K562 (cell line): Measurements from ENCODE around the gene ZMYM4. TPM values are rescaled to one million over a fixed set of nuclear protein-coding genes. Genes with fewer than 3 reads are reported as not detected.

Source experiments
- BDP1 ChIP-seq: IDR thresholded peaks from 3 replicates; pipeline ENCODE4 v1.6.1; 2011; ENCODE audit not compliant: insufficient read length, insufficient read depth
- BMI1 ChIP-seq: fragments of 150-350 bp; IDR thresholded peaks from 2 replicates; pipeline ENCODE4 v1.6.1; 2014; ENCODE audit warnings: low read length
- ESRRB ChIP-seq: fragments of 250-450 bp; sonication (Bioruptor Pico); IDR thresholded peaks from 2 replicates; pipeline ENCODE4 v1.5.0; 2020; ENCODE audit warnings: mild to moderate bottlenecking, moderate library complexity, borderline replicate concordance
- HMG20A ChIP-seq: fragments of 450-650 bp; formaldehyde crosslinking; conservative IDR thresholded peaks from 2 replicates; pipeline ENCODE4 v1.4.0; 2020; ENCODE audit warnings: mild to moderate bottlenecking, mixed read lengths
- IFI16 ChIP-seq: fragments of 250-450 bp; sonication (Bioruptor Pico); IDR thresholded peaks from 2 replicates; pipeline ENCODE4 v2.1.2; 2022; ENCODE audit warnings: mild to moderate bottlenecking, inconsistent platforms
- KAT8 ChIP-seq: fragments of 450-650 bp; IDR thresholded peaks from 2 replicates; pipeline ENCODE4 v1.6.1; 2016; ENCODE audit warnings: low read depth, mild to moderate bottlenecking
- KDM1A ChIP-seq, 2 experiments: fragments of 450-650 bp; IDR thresholded peaks; 2 replicates each; pipeline ENCODE4 v1.6.1; 2016; ENCODE audit warnings: mild to moderate bottlenecking in 2 of 2
- KLF1 ChIP-seq: fragments of 450-650 bp; IDR thresholded peaks from 2 replicates; pipeline ENCODE4 v1.6.1; 2016; ENCODE audit warnings: missing genetic modification characterization, missing compliant biosample characterization
- NBN ChIP-seq: fragments of 450-650 bp; IDR thresholded peaks from 2 replicates; pipeline ENCODE4 v1.6.1; 2016; ENCODE audit warnings: low read depth, mild to moderate bottlenecking
- RFX7 ChIP-seq: fragments of 250-450 bp; sonication (Bioruptor Pico); IDR thresholded peaks from 2 replicates; pipeline ENCODE4 v1.5.1; 2021; ENCODE audit warnings: mild to moderate bottlenecking
- SETDB1 ChIP-seq: IDR thresholded peaks from one replicate; pipeline ENCODE4 v1.6.1; 2012; ENCODE audit warnings: low read length, control low read depth, inconsistent platforms
- TAL1 ChIP-seq: fragments of 450-650 bp; IDR thresholded peaks from 2 replicates; pipeline ENCODE4 v1.6.1; 2016; ENCODE audit warnings: mild to moderate bottlenecking
- ZBED1 ChIP-seq: IDR thresholded peaks from 2 replicates; pipeline ENCODE4 v1.6.1; 2014
- ZNF239 ChIP-seq: fragments of 250-450 bp; sonication (Bioruptor Pico); IDR thresholded peaks from 2 replicates; pipeline ENCODE4 v1.4.0; 2020; ENCODE audit warnings: mild to moderate bottlenecking
- ZNF778 ChIP-seq: fragments of 450-650 bp; formaldehyde crosslinking; IDR thresholded peaks from 2 replicates; pipeline ENCODE4 v1.4.0; 2020; ENCODE audit warnings: mild to moderate bottlenecking, moderate library complexity
- polyA plus RNA-seq, 8 experiments: library from polyadenylated mRNA; depleted of rRNA in 4 of 8; stranded (reverse) in 5 of 8; unstranded in 3 of 8; fragments of >200 nt; fragmentation: Nextera tagmentation in 2 of 8; fragmentation: Illumina TruSeq in 1 of 8; extraction: Ambion mirVana in 2 of 8; extraction: Trizol in 1 of 8; gene quantifications; 2 replicates each; pipeline versions ENCODE4 v1.2.1 to v1.2.3, GENCODE V29; 2011 to 2014; ENCODE audit warnings: inconsistent platforms in 1 of 8, missing spikeins in 1 of 8
- total RNA-seq, 7 experiments: library from RNA; depleted of rRNA in 6 of 7; stranded (reverse); fragments of >200 nt in 6 of 7; fragmentation: Illumina TruSeq in 2 of 7; extraction: Trizol in 2 of 7; gene quantifications; 2 replicates each; pipeline versions ENCODE4 v1.2.1 to v1.2.3, GENCODE V29; 2011 to 2021; ENCODE audit warnings: low replicate concordance in 1 of 7
- TF ChIP-seq, protein P1 (sequence below): sonication (generic); IDR thresholded peaks from 2 replicates; pipeline ENCODE4 v1.6.1; 2016
- TF ChIP-seq, protein P2 (sequence below), 2 experiments: fragments of 450-650 bp in 1 of 2; sonication (generic) in 1 of 2; formaldehyde crosslinking; conservative IDR thresholded peaks; 2 replicates each; pipeline versions ENCODE4 v1.4.0 to v1.8.1; 2020 to 2022; ENCODE audit warnings: mild to moderate bottlenecking in 1 of 2, missing genetic modification reagents in 1 of 2
- TF ChIP-seq, protein P3 (sequence below): fragments of 250-450 bp; sonication (Bioruptor Pico); IDR thresholded peaks from 2 replicates; pipeline ENCODE4 v1.4.0; 2020
- TF ChIP-seq, protein P4 (sequence below): sonication (generic); formaldehyde crosslinking; IDR thresholded peaks from 2 replicates; pipeline ENCODE4 v1.5.0; 2020; ENCODE audit warnings: missing genetic modification reagents
- TF ChIP-seq, protein P5 (sequence below): fragments of 250-450 bp; sonication (Bioruptor Pico); IDR thresholded peaks from 2 replicates; pipeline ENCODE4 v1.8.0; 2021; ENCODE audit warnings: borderline replicate concordance, mild to moderate bottlenecking, moderate library complexity; ENCODE audit not compliant: poor library complexity, severe bottlenecking
- TF ChIP-seq, protein P6 (sequence below): IDR thresholded peaks from 3 replicates; pipeline ENCODE4 v1.6.1; 2011; ENCODE audit warnings: borderline replicate concordance, mild to moderate bottlenecking, moderate library complexity; ENCODE audit not compliant: insufficient read length; ENCODE audit errors: extremely low read depth

ZMYM4 gene
- total and polyA plus RNA-seq, 9 of the 15 experiments (the other 6 are each of a cell fraction or from before 2014, with no cell fraction given), result 15.2 to 77.2 (median 63.3) TPM

DNA sequence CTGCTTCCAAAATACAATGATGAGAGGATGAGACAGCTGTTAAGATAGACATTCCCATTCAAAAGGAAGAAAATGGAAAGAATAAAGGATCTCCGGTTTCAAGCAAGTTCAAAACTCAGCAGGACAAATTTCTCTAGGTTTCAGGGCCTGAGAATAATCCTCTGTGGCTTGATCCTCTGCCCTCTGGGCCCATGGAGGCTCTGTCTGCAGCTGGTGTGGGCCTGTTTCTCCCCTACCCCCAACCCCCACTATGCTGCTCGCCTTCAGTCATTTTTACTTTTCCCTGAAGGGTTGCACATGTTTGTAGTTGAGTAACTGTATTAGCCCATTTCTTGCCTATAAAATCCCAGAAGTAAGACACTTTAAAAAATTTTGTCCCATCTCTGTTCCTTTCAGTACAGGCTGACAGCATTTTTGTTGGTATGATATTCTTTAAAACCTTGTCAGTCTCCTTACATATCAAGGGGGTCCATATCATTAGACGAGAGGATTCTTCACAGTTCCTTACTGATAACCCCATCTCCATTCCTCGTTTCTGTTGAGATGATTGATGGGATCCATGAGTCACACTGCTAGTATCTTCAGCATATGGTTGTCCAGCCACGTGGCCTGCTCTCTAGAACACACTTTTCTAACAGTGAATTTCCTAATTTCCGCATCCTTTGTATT is 10.5 kb downstream of the ZMYM4 start (continued):
- TF ChIP-seq, protein P1, sequence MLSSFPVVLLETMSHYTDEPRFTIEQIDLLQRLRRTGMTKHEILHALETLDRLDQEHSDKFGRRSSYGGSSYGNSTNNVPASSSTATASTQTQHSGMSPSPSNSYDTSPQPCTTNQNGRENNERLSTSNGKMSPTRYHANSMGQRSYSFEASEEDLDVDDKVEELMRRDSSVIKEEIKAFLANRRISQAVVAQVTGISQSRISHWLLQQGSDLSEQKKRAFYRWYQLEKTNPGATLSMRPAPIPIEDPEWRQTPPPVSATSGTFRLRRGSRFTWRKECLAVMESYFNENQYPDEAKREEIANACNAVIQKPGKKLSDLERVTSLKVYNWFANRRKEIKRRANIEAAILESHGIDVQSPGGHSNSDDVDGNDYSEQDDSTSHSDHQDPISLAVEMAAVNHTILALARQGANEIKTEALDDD, result no peak
- TF ChIP-seq HMG20A (no peak), ZNF778 (CRISPR knock-in tag) (no peak), SETDB1 (no peak), KLF1 (no peak), BDP1 (no peak), IFI16 (CRISPR knock-in tag) (peak; percentile 48; the same call in 1 of the 2 replicates), KDM1A (IDR thresholded peaks at IDR 0.05) (peak; percentile 76 to 87), NBN (peak; percentile 86), ZNF239 (CRISPR knock-in tag) (no peak; the same call in 1 of the 2 replicates), ZBED1 (no peak), ESRRB (no peak), BMI1 (no peak), KAT8 (no peak), TAL1 (peak; percentile 84), RFX7 (CRISPR knock-in tag) (no peak)
- TF ChIP-seq, protein P2, sequence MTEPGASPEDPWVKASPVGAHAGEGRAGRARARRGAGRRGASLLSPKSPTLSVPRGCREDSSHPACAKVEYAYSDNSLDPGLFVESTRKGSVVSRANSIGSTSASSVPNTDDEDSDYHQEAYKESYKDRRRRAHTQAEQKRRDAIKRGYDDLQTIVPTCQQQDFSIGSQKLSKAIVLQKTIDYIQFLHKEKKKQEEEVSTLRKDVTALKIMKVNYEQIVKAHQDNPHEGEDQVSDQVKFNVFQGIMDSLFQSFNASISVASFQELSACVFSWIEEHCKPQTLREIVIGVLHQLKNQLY (CRISPR knock-in tag; conservative IDR thresholded peaks at IDR 0.05), result no peak
- TF ChIP-seq, protein P3, sequence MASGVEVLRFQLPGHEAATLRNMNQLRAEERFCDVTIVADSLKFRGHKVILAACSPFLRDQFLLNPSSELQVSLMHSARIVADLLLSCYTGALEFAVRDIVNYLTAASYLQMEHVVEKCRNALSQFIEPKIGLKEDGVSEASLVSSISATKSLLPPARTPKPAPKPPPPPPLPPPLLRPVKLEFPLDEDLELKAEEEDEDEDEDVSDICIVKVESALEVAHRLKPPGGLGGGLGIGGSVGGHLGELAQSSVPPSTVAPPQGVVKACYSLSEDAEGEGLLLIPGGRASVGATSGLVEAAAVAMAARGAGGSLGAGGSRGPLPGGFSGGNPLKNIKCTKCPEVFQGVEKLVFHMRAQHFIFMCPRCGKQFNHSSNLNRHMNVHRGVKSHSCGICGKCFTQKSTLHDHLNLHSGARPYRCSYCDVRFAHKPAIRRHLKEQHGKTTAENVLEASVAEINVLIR, result 0 out of 2 replicates have a peak, but pooled peaks have one; percentile 34
- TF ChIP-seq, protein P4, sequence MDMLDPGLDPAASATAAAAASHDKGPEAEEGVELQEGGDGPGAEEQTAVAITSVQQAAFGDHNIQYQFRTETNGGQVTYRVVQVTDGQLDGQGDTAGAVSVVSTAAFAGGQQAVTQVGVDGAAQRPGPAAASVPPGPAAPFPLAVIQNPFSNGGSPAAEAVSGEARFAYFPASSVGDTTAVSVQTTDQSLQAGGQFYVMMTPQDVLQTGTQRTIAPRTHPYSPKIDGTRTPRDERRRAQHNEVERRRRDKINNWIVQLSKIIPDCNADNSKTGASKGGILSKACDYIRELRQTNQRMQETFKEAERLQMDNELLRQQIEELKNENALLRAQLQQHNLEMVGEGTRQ (CRISPR knock-in tag), result peak; percentile 84
- TF ChIP-seq, protein P5, sequence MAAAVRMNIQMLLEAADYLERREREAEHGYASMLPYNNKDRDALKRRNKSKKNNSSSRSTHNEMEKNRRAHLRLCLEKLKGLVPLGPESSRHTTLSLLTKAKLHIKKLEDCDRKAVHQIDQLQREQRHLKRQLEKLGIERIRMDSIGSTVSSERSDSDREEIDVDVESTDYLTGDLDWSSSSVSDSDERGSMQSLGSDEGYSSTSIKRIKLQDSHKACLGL (CRISPR knock-in tag), result peak; percentile 67
- TF ChIP-seq, protein P6, sequence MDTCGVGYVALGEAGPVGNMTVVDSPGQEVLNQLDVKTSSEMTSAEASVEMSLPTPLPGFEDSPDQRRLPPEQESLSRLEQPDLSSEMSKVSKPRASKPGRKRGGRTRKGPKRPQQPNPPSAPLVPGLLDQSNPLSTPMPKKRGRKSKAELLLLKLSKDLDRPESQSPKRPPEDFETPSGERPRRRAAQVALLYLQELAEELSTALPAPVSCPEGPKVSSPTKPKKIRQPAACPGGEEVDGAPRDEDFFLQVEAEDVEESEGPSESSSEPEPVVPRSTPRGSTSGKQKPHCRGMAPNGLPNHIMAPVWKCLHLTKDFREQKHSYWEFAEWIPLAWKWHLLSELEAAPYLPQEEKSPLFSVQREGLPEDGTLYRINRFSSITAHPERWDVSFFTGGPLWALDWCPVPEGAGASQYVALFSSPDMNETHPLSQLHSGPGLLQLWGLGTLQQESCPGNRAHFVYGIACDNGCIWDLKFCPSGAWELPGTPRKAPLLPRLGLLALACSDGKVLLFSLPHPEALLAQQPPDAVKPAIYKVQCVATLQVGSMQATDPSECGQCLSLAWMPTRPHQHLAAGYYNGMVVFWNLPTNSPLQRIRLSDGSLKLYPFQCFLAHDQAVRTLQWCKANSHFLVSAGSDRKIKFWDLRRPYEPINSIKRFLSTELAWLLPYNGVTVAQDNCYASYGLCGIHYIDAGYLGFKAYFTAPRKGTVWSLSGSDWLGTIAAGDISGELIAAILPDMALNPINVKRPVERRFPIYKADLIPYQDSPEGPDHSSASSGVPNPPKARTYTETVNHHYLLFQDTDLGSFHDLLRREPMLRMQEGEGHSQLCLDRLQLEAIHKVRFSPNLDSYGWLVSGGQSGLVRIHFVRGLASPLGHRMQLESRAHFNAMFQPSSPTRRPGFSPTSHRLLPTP, result no peak
